H9 (cell line): ENCODE measurements around the gene ANKRD17. TPM values are rescaled to one million over a fixed set of nuclear protein-coding genes. Genes with fewer than 3 reads are reported as not detected.

Source experiments
- DNase-seq: peaks from one replicate; pipeline ENCODE4 v3.0.0-alpha.2; 2017
- H2AFZ ChIP-seq: one replicate; pipeline ENCODE4 v1.6.1; 2013; ENCODE audit warnings: mild to moderate bottlenecking, low read length, control low read depth, moderate library complexity
- H2AK5ac ChIP-seq: 2 replicates; pipeline ENCODE4 v1.6.1; 2013; ENCODE audit warnings: low read length, control low read depth, mixed read lengths; ENCODE audit not compliant: insufficient read length
- H2BK120ac ChIP-seq: one replicate; pipeline ENCODE4 v1.6.1; 2013; ENCODE audit warnings: low read depth, mild to moderate bottlenecking, low read length, control low read depth, inconsistent platforms; ENCODE audit not compliant: poor library complexity, severe bottlenecking
- H2BK12ac ChIP-seq: 2 replicates; pipeline ENCODE4 v1.6.1; 2013; ENCODE audit warnings: low read length, control low read depth, mixed read lengths, low read depth; ENCODE audit not compliant: insufficient read length
- H2BK15ac ChIP-seq: 2 replicates; pipeline ENCODE4 v1.6.1; 2013; ENCODE audit warnings: low read depth, low read length, control low read depth
- H2BK20ac ChIP-seq: one replicate; pipeline ENCODE4 v1.6.1; 2013; ENCODE audit warnings: low read depth, mild to moderate bottlenecking, low read length, control low read depth, inconsistent platforms; ENCODE audit not compliant: poor library complexity, severe bottlenecking
- H2BK5ac ChIP-seq: 2 replicates; pipeline ENCODE4 v1.6.1; 2013; ENCODE audit warnings: low read length, control low read depth, mixed read lengths; ENCODE audit not compliant: insufficient read length
- H3K14ac ChIP-seq: 2 replicates; pipeline ENCODE4 v1.6.1; 2013; ENCODE audit warnings: low read length, control low read depth; ENCODE audit not compliant: insufficient read depth
- H3K18ac ChIP-seq: 2 replicates; pipeline ENCODE4 v1.6.1; 2013; ENCODE audit warnings: low read depth, mild to moderate bottlenecking, mixed read lengths, low read length, control low read depth; ENCODE audit not compliant: insufficient read length
- H3K23ac ChIP-seq: 2 replicates; pipeline ENCODE4 v1.6.1; 2013; ENCODE audit warnings: low read length, control low read depth, mixed read lengths, low read depth; ENCODE audit not compliant: insufficient read length
- H3K23me2 ChIP-seq: 2 replicates; pipeline ENCODE4 v1.6.1; 2013; ENCODE audit warnings: low read depth, mild to moderate bottlenecking, mixed read lengths, low read length, control low read depth; ENCODE audit not compliant: insufficient read length, poor library complexity, severe bottlenecking
- H3K27ac ChIP-seq: 2 replicates; pipeline ENCODE4 v1.5.1; 2013; ENCODE audit warnings: low read length, control low read depth, mixed read lengths, low read depth; ENCODE audit not compliant: insufficient read length
- H3K27me3 ChIP-seq: 2 replicates; pipeline ENCODE4 v1.6.1; 2013; ENCODE audit warnings: low read length, control low read depth, inconsistent platforms; ENCODE audit not compliant: insufficient read depth
- H3K4ac ChIP-seq: 2 replicates; pipeline ENCODE4 v1.6.1; 2013; ENCODE audit warnings: low read depth, mild to moderate bottlenecking, control low read depth, inconsistent platforms, low read length, moderate library complexity
- H3K4me1 ChIP-seq: 2 replicates; pipeline ENCODE4 v1.6.1; 2013; ENCODE audit warnings: low read length, control low read depth, inconsistent platforms; ENCODE audit not compliant: insufficient read depth
- H3K4me2 ChIP-seq: 2 replicates; pipeline ENCODE4 v1.6.1; 2013; ENCODE audit warnings: low read length, control low read depth, mixed read lengths; ENCODE audit not compliant: insufficient read length, insufficient read depth
- H3K56ac ChIP-seq: 2 replicates; pipeline ENCODE4 v1.6.1; 2013; ENCODE audit warnings: low read depth, mild to moderate bottlenecking, mixed read lengths, low read length, control low read depth; ENCODE audit not compliant: insufficient read length
- H3K79me1 ChIP-seq: 2 replicates; pipeline ENCODE4 v1.6.1; 2013; ENCODE audit warnings: low read depth, mild to moderate bottlenecking, moderate library complexity, low read length, control low read depth, inconsistent platforms; ENCODE audit not compliant: insufficient read depth, poor library complexity, severe bottlenecking
- H3K79me2 ChIP-seq: 2 replicates; pipeline ENCODE4 v1.6.1; 2013; ENCODE audit warnings: low read length, control low read depth, inconsistent platforms; ENCODE audit not compliant: insufficient read depth
- H3K9ac ChIP-seq: 2 replicates; pipeline ENCODE4 v1.6.1; 2013; ENCODE audit warnings: low read length, control low read depth, mixed read lengths; ENCODE audit not compliant: insufficient read length; ENCODE audit errors: extremely low read depth
- H3K9me3 ChIP-seq: one replicate; pipeline ENCODE4 v1.6.1; 2013; ENCODE audit warnings: low read depth, low read length, inconsistent platforms; ENCODE audit not compliant: control insufficient read depth
- H3T11ph ChIP-seq: one replicate; pipeline ENCODE4 v1.6.1; 2013; ENCODE audit warnings: mild to moderate bottlenecking, low read length, control low read depth, inconsistent platforms
- H4K20me1 ChIP-seq: one replicate; pipeline ENCODE4 v1.6.1; 2013; ENCODE audit not compliant: control insufficient read depth, insufficient read length, insufficient read depth
- H4K5ac ChIP-seq: 2 replicates; pipeline ENCODE4 v1.6.1; 2013; ENCODE audit warnings: low read depth, mild to moderate bottlenecking, mixed read lengths, low read length, control low read depth; ENCODE audit not compliant: insufficient read length
- H4K8ac ChIP-seq: replicated peaks from 2 replicates; pipeline ENCODE4 v1.6.1; 2013; ENCODE audit warnings: low read length, control low read depth, mixed read lengths, low read depth; ENCODE audit not compliant: insufficient read length
- H4K91ac ChIP-seq: 2 replicates; pipeline ENCODE4 v1.6.1; 2013; ENCODE audit warnings: low read depth, mild to moderate bottlenecking, moderate library complexity, mixed read lengths, low read length, control low read depth; ENCODE audit not compliant: insufficient read length
- H3K27ac Mint-ChIP-seq, 3 experiments: 2 replicates in 2 of 3; 3 replicates in 1 of 3; pipeline ENCODE4 v1.8.0; 2020 to 2021; ENCODE audit warnings: mixed read lengths in 3 of 3, mild to moderate bottlenecking in 1 of 3, moderate library complexity in 1 of 3
- H3K27me3 Mint-ChIP-seq: 2 replicates; pipeline ENCODE4 v1.8.0; 2021; ENCODE audit warnings: low read depth, mild to moderate bottlenecking, moderate library complexity, mixed read lengths
- H3K36me3 Mint-ChIP-seq, 3 experiments: 2 replicates in 2 of 3; 3 replicates in 1 of 3; pipeline ENCODE4 v1.8.0; 2020 to 2021; ENCODE audit warnings: low read depth in 3 of 3, mixed read lengths in 3 of 3; ENCODE audit not compliant: insufficient read depth in 1 of 3
- H3K4me1 Mint-ChIP-seq, 2 experiments: 2 replicates each; pipeline ENCODE4 v1.8.0; 2020; ENCODE audit warnings: mixed read lengths in 2 of 2
- H3K4me3 Mint-ChIP-seq, 2 experiments: 2 replicates in 1 of 2; 3 replicates in 1 of 2; pipeline ENCODE4 v1.8.0; 2020 to 2021; ENCODE audit warnings: mild to moderate bottlenecking in 2 of 2, mixed read lengths in 2 of 2, moderate library complexity in 1 of 2
- H3K9me3 Mint-ChIP-seq, 2 experiments: 2 replicates in 1 of 2; 3 replicates in 1 of 2; pipeline ENCODE4 v1.8.0; 2020; ENCODE audit warnings: mild to moderate bottlenecking in 2 of 2, mixed read lengths in 2 of 2, moderate library complexity in 1 of 2
- WGBS: extraction: QIAGEN DNeasy Blood & Tissue Kit; methylation state at CpG from one replicate; pipeline ENCODE4 v1.1.7; 2013; ENCODE audit warnings: missing lambda C conversion rate, low lambda C conversion rate, mixed read lengths; ENCODE audit not compliant: insufficient read length; ENCODE audit errors: extremely low coverage; 5-methylcytosine and 5-hydroxymethylcytosine counted together
- total RNA-seq: library from RNA; stranded (reverse); gene quantifications from 2 replicates; pipeline ENCODE4 v1.2.1, GENCODE V29; 2021
- TF ChIP-seq, protein P1 (sequence below): fragments of 200-600 bp; sonication (generic); conservative IDR thresholded peaks from 3 replicates; pipeline ENCODE4 v1.8.0; 2021; ENCODE audit warnings: antibody characterized with exemption, mild to moderate bottlenecking

ANKRD17 gene
- total RNA-seq, 1 experiment from 2014 or later: 82.4 TPM

DNA sequence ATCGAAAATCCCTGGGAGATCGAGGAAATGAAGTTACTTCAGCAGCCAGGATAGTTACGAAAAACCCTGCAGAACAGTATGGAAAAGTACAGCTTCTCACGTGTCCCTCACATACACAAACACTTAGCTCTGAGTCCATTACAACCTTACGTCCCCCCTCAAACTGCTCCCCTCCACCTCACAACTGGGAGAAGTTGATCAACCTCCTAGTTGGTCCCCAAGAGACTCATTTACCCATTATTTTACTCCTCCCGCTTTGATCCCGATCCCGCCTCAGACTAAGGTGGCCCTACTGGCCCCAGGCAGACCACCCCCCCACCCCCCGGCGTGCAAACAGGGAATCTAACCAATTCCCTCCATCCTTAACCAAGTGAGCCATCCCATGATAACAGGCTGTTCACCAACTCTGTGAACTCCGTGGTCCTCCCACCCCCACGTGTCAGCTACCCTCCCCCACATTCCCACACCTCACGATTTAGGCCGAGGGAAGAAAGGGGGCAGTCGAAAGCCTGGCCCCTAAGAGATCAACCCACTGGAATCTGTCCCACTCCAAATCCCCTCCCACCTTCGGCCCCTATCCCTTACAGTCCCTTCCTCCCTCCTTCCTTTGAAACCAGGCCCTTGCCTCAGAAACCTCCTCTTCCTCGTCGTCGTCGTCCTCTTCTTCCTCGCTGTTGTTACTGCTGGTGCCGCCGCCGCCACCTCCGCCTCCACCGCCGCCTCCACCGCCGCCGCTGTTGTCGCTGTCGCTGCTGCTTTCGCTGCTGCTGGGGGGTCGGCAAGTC is 755 bp downstream of the ANKRD17 start:
- Histone ChIP-seq H2BK20ac (no peak overlapping the region), H3K14ac (peak overlapping the region; percentile 99), H4K5ac (no peak overlapping the region), H4K20me1 (no peaks in the 10 kb centered on the region), H3K23ac (no peak overlapping the region), H3K79me2 (peaks cover 27% of the 10 kb centered on the region; the same call in 1 of the 2 replicates), H3K79me1 (no peaks in the 10 kb centered on the region), H3K4ac (no peak overlapping the region), H2BK120ac (no peak overlapping the region), H2BK15ac (no peak overlapping the region), H2AFZ (no peak overlapping the region), H3K4me1 (no peaks in the 10 kb centered on the region), H3K23me2 (peaks cover 8% of the 10 kb centered on the region), H3T11ph (no peak overlapping the region), H4K8ac (no peak overlapping the region), H3K9me3 (no peaks in the 10 kb centered on the region), H2AK5ac (no peak overlapping the region), H3K56ac (no peak overlapping the region), H3K27me3 (no peaks in the 10 kb centered on the region), H3K27ac (no peak overlapping the region), H3K4me2 (peak overlapping the region; percentile 45), H2BK12ac (no peak overlapping the region), H3K18ac (peak overlapping the region; percentile 66), H2BK5ac (no peak overlapping the region), H3K9ac (peak overlapping the region; percentile 97), H4K91ac (no peak overlapping the region)
- peaks cover 0 to 5% of the 10 kb centered on the region in 2 experiments; a peak in 3 of 5 replicates for H3K9me3 Mint-ChIP-seq
- whole genome bisulfite sequencing: no CpG with 5 or more reads among the region's 34 CpGs
- TF ChIP-seq, protein P1, sequence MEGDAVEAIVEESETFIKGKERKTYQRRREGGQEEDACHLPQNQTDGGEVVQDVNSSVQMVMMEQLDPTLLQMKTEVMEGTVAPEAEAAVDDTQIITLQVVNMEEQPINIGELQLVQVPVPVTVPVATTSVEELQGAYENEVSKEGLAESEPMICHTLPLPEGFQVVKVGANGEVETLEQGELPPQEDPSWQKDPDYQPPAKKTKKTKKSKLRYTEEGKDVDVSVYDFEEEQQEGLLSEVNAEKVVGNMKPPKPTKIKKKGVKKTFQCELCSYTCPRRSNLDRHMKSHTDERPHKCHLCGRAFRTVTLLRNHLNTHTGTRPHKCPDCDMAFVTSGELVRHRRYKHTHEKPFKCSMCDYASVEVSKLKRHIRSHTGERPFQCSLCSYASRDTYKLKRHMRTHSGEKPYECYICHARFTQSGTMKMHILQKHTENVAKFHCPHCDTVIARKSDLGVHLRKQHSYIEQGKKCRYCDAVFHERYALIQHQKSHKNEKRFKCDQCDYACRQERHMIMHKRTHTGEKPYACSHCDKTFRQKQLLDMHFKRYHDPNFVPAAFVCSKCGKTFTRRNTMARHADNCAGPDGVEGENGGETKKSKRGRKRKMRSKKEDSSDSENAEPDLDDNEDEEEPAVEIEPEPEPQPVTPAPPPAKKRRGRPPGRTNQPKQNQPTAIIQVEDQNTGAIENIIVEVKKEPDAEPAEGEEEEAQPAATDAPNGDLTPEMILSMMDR: no peak
- H3K27ac Mint-ChIP-seq: peak overlapping the region; percentile 97 to 100 (median 99)
- DNase-seq: peak; percentile 46
- H3K4me3 Mint-ChIP-seq: peak overlapping the region; percentile 100
- no peaks in the 10 kb centered on the region for H3K27me3 Mint-ChIP-seq
- peaks cover 23 to 33% of the 10 kb centered on the region in 2 experiments for H3K4me1 Mint-ChIP-seq
- peaks cover 9 to 24% (median 20%) of the 10 kb centered on the region in 3 experiments for H3K36me3 Mint-ChIP-seq
